NB4 (cell line): ENCODE measurements around the gene ALG3.

Source experiments
- MYC ChIP-seq: IDR thresholded peaks from 2 replicates; pipeline ENCODE4 v1.6.1; 2011; ENCODE audit warnings: low read depth, low read length
- POLR2A ChIP-seq: IDR thresholded peaks from 2 replicates; pipeline ENCODE4 v1.6.1; 2011; ENCODE audit warnings: mild to moderate bottlenecking; ENCODE audit not compliant: insufficient read length; ENCODE audit errors: extremely low read depth
- TF ChIP-seq, protein P1 (sequence below): IDR thresholded peaks from one replicate; pipeline ENCODE4 v1.5.1; 2012; ENCODE audit warnings: low read depth, low read length

DNA sequence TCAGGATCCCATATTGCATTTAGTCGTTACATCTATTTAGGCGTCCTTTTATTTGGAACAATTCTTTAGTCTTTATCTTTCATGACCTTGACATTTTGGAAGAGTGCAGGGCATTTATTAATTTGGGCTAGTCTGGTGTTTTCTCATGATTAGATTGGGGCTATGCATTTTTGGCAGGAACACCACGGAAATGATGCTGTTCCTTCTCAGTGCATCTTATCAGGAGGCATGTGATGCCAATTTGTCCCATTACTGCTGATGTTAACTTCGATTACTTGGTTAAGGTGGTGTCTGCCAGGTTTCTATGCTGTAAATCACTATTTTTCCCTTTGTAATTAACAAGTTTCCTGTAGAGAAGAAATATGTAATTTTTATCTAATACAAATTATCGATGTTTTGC lies 37.5 kb downstream of the ALG3 start:
- TF ChIP-seq, protein P1, sequence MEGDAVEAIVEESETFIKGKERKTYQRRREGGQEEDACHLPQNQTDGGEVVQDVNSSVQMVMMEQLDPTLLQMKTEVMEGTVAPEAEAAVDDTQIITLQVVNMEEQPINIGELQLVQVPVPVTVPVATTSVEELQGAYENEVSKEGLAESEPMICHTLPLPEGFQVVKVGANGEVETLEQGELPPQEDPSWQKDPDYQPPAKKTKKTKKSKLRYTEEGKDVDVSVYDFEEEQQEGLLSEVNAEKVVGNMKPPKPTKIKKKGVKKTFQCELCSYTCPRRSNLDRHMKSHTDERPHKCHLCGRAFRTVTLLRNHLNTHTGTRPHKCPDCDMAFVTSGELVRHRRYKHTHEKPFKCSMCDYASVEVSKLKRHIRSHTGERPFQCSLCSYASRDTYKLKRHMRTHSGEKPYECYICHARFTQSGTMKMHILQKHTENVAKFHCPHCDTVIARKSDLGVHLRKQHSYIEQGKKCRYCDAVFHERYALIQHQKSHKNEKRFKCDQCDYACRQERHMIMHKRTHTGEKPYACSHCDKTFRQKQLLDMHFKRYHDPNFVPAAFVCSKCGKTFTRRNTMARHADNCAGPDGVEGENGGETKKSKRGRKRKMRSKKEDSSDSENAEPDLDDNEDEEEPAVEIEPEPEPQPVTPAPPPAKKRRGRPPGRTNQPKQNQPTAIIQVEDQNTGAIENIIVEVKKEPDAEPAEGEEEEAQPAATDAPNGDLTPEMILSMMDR = no peak
- TF ChIP-seq MYC (no peak), POLR2A (no peak)
